HCT116 (cell line): ENCODE data around the gene RMI2. TPM values are rescaled to one million over a fixed set of nuclear protein-coding genes. Genes with fewer than 3 reads are reported as not detected.

Source experiments
- ATAC-seq: fragments of 200-7000 bp; cut with Tn5 transposase; 2 replicates; pipeline ENCODE4 v1.9.1; 2020; ENCODE audit warnings: mild to moderate bottlenecking, moderate library complexity
- BruUV-seq: library from RNA; stranded (reverse); fragments of 400-500 nt; replicated peaks from 2 replicates; lab custom pipeline; 2021; lab: Mats Ljungman, UMichigan
- CTCF ChIA-PET: fragments of 300-600 bp; sonication (Branson Sonifier 250); formaldehyde crosslinking; loops from one replicate; lab custom pipeline; 2021; ENCODE audit warnings: antibody characterized with exemption; lab: Charles Lee
- POLR2A ChIA-PET: fragments of 300-600, 350-600 bp; sonication (Branson Sonifier 250); formaldehyde crosslinking; loops from one replicate; lab custom pipeline; 2021; ENCODE audit warnings: antibody characterized with exemption; lab: Charles Lee
- RAD21 ChIA-PET, 2 experiments: fragments of 300-600 bp; sonication (Branson Sonifier 250); formaldehyde crosslinking; loops; one replicate each; lab custom pipeline; 2023; ENCODE audit warnings: low total read pairs in 2 of 2; ENCODE audit not compliant: uncharacterized antibody in 2 of 2, unreplicated experiment in 2 of 2, low non-redundant PET in 1 of 2; lab: Charles Lee
- DNase-seq: peaks from one replicate; pipeline ENCODE4 v3.0.0-alpha.2; 2010; ENCODE audit warnings: low read depth, low spot score
- H2AFZ ChIP-seq: fragments of 200-600 bp; shearing (Covaris generic), sonication (generic); 2 replicates; pipeline ENCODE4 v1.6.1; 2017; ENCODE audit warnings: low read depth, mixed run types, mixed read lengths, antibody characterized with exemption, low read length; ENCODE audit not compliant: poor library complexity, severe bottlenecking
- H3K27ac ChIP-seq: 2 replicates; pipeline ENCODE4 v1.5.1; 2012; ENCODE audit warnings: low read depth, low read length
- H3K27me3 ChIP-seq: fragments of 200-600 bp; sonication (generic); 2 replicates; pipeline ENCODE4 v1.6.1; 2016; ENCODE audit warnings: mixed run types, low read length, mixed read lengths; ENCODE audit not compliant: insufficient read depth
- H3K36me3 ChIP-seq, 2 experiments: fragments of 200-500 bp in 1 of 2; fragments of 200-600 bp in 1 of 2; sonication (Bioruptor generic) in 1 of 2; sonication (generic) in 1 of 2; 2 replicates each; pipeline versions ENCODE4 v1.5.1 to v1.6.1; 2014 to 2016; ENCODE audit warnings: low read length in 2 of 2, inconsistent platforms in 1 of 2, mixed read lengths in 1 of 2, mixed run types in 1 of 2; ENCODE audit not compliant: insufficient read depth in 2 of 2, control insufficient read depth in 1 of 2
- H3K4me1 ChIP-seq, 2 experiments: fragments of 200-600 bp in 1 of 2; sonication (generic) in 1 of 2; 2 replicates each; pipeline versions ENCODE4 v1.5.1 to v1.6.1; 2012 to 2017; ENCODE audit warnings: low read length in 2 of 2, inconsistent platforms in 1 of 2, mild to moderate bottlenecking in 1 of 2, mixed read lengths in 1 of 2, mixed run types in 1 of 2, moderate library complexity in 1 of 2; ENCODE audit not compliant: insufficient read depth in 2 of 2, control insufficient read depth in 1 of 2
- H3K4me2 ChIP-seq: fragments of 200-600 bp; sonication (generic); 2 replicates; pipeline ENCODE4 v1.6.1; 2017; ENCODE audit warnings: mixed run types, low read length, mixed read lengths
- H3K4me3 ChIP-seq, 2 experiments: fragments of 200-600 bp in 1 of 2; sonication (generic) in 1 of 2; replicated peaks in 1 of 2; 2 replicates each; pipeline ENCODE4 v1.5.1; 2011 to 2016; ENCODE audit warnings: low read length in 2 of 2, control low read depth in 1 of 2, low read depth in 1 of 2, mild to moderate bottlenecking in 1 of 2, mixed read lengths in 1 of 2, mixed run types in 1 of 2
- H3K79me2 ChIP-seq: fragments of 200-600 bp; sonication (generic); 2 replicates; pipeline ENCODE4 v1.6.1; 2017; ENCODE audit warnings: mild to moderate bottlenecking, mixed run types, low read length, moderate library complexity, mixed read lengths; ENCODE audit not compliant: insufficient read depth
- H3K9ac ChIP-seq: fragments of 200-600 bp; sonication (generic); 2 replicates; pipeline ENCODE4 v1.6.1; 2016; ENCODE audit warnings: low read length, mixed read lengths
- H3K9me2 ChIP-seq: fragments of 200-600 bp; sonication (generic), shearing (Covaris generic); 2 replicates; pipeline ENCODE4 v1.6.1; 2017; ENCODE audit warnings: mixed run types, mild to moderate bottlenecking, moderate library complexity; ENCODE audit not compliant: insufficient read depth
- H3K9me3 ChIP-seq, 2 experiments: fragments of 200-500 bp in 1 of 2; fragments of 200-600 bp in 1 of 2; sonication (Bioruptor generic) in 1 of 2; sonication (generic) in 1 of 2; 2 replicates each; pipeline ENCODE4 v1.6.1; 2014 to 2017; ENCODE audit warnings: low read length in 2 of 2, mixed read lengths in 2 of 2, inconsistent platforms in 1 of 2, low read depth in 1 of 2, mild to moderate bottlenecking in 1 of 2, mixed run types in 1 of 2, moderate library complexity in 1 of 2; ENCODE audit not compliant: control insufficient read depth in 1 of 2, insufficient read depth in 1 of 2
- H4K20me1 ChIP-seq: fragments of 200-600 bp; sonication (generic), shearing (Covaris generic); 2 replicates; pipeline ENCODE4 v1.6.1; 2017; ENCODE audit warnings: mixed run types, mild to moderate bottlenecking, moderate library complexity; ENCODE audit not compliant: insufficient read depth
- CBX3 ChIP-seq: IDR thresholded peaks from 2 replicates; pipeline ENCODE4 v1.6.1; 2012; ENCODE audit warnings: low read depth
- CTCF ChIP-seq, 3 experiments: fragments of 200-600 bp in 1 of 3; sonication (generic) in 1 of 3; IDR thresholded peaks in 2 of 3; conservative IDR thresholded peaks in 1 of 3; 2 replicates each; pipeline ENCODE4 v1.5.1; 2012 to 2017; ENCODE audit warnings: low read depth in 2 of 3, low read length in 2 of 3, antibody characterized with exemption in 1 of 3, borderline replicate concordance in 1 of 3, control low read depth in 1 of 3, mild to moderate bottlenecking in 1 of 3, mixed read lengths in 1 of 3, mixed run types in 1 of 3, moderate library complexity in 1 of 3; ENCODE audit not compliant: insufficient read depth in 1 of 3
- ELF1 ChIP-seq: IDR thresholded peaks from 2 replicates; pipeline ENCODE4 v1.6.1; 2012; ENCODE audit warnings: low read depth, borderline replicate concordance
- EZH2 ChIP-seq: fragments of 200-600 bp; sonication (generic); IDR thresholded peaks from 2 replicates; pipeline ENCODE4 v1.6.1; 2017; ENCODE audit warnings: antibody characterized with exemption, mixed run types
- JUND ChIP-seq: IDR thresholded peaks from 2 replicates; pipeline ENCODE4 v1.6.1; 2012
- POLR2A ChIP-seq: IDR thresholded peaks from 2 replicates; pipeline ENCODE4 v1.7.0; 2011; ENCODE audit warnings: borderline replicate concordance; ENCODE audit not compliant: insufficient read depth, insufficient read length; ENCODE audit errors: extremely low read depth
- POLR2AphosphoS5 ChIP-seq: IDR thresholded peaks from 2 replicates; pipeline ENCODE4 v1.6.1; 2011; ENCODE audit warnings: mild to moderate bottlenecking, low read depth, low read length, moderate library complexity
- RAD21 ChIP-seq: IDR thresholded peaks from 2 replicates; pipeline ENCODE4 v1.6.1; 2012; ENCODE audit warnings: low read depth, mild to moderate bottlenecking
- REST ChIP-seq: IDR thresholded peaks from 2 replicates; pipeline ENCODE4 v1.6.1; 2012; ENCODE audit warnings: low read depth
- SIN3A ChIP-seq: IDR thresholded peaks from 2 replicates; pipeline ENCODE4 v1.6.1; 2012; ENCODE audit warnings: low read depth
- SP1 ChIP-seq: IDR thresholded peaks from 2 replicates; pipeline ENCODE4 v1.6.1; 2012; ENCODE audit warnings: low read depth
- SRF ChIP-seq: IDR thresholded peaks from 2 replicates; pipeline ENCODE4 v1.6.1; 2012; ENCODE audit warnings: low read depth
- YY1 ChIP-seq: IDR thresholded peaks from 2 replicates; pipeline ENCODE4 v1.6.1; 2011; ENCODE audit warnings: low read length, low read depth, moderate library complexity, mild to moderate bottlenecking; ENCODE audit not compliant: insufficient replicate concordance; ENCODE audit errors: extremely low read depth
- ZBTB33 ChIP-seq: IDR thresholded peaks from 2 replicates; pipeline ENCODE4 v1.6.1; 2011; ENCODE audit warnings: mild to moderate bottlenecking, low read length, moderate library complexity; ENCODE audit not compliant: insufficient replicate concordance; ENCODE audit errors: extremely low read depth
- intact Hi-C: fragments of 100-400 bp; cut with micrococcal nuclease; formaldehyde crosslinking; loops from 2 replicates; pipeline ENCODE4 v1.10.0; 2022
- total RNA-seq: library from RNA; stranded (reverse); gene quantifications from one replicate; pipeline ENCODE4 v1.2.1, GENCODE V29; 2021; ENCODE audit not compliant: unreplicated experiment

RMI2 gene
- total RNA-seq, 1 experiment from 2014 or later, result 19.9 TPM

GRCh38 chr16:11331967-11332366 is 13.3 kb upstream of the RMI2 start:
- DNase-seq, result no peak
- no peak overlapping the region for H3K4me3 ChIP-seq
- no peaks in the 10 kb centered on the region for H4K20me1 ChIP-seq
- no peaks in the 10 kb centered on the region for H3K79me2 ChIP-seq
- no peaks in the 10 kb centered on the region for H3K27me3 ChIP-seq
- H2AFZ ChIP-seq, result no peak overlapping the region
- no peaks in the 10 kb centered on the region for H3K36me3 ChIP-seq
- peaks cover 19 to 27% of the 10 kb centered on the region in 2 experiments; a peak in 3 of 4 replicates for H3K4me1 ChIP-seq
- no peaks in the 10 kb centered on the region for H3K9me3 ChIP-seq
- no peak for ATAC-seq
- intact Hi-C loops, result no loop called here
- no peak overlapping the region for H3K9ac ChIP-seq
- TF ChIP-seq EZH2 (no peak), CBX3 (no peak), ZBTB33 (no peak), POLR2AphosphoS5 (no peak), YY1 (no peak), JUND (no peak), POLR2A (no peak), SP1 (no peak)
- BruUV-seq, result no TSS peak
- no peak overlapping the region for H3K4me2 ChIP-seq
- CTCF ChIA-PET, result no interaction called here
- RAD21 ChIA-PET, result no interaction called here
- H3K27ac ChIP-seq, result no peak overlapping the region
- H3K9me2 ChIP-seq, result no peaks in the 10 kb centered on the region
- POLR2A ChIA-PET, result no interaction called here

GRCh38 chr16:11333010-11333409 is 12.2 kb upstream of the RMI2 start:
- no peaks in the 10 kb centered on the region for H3K36me3 ChIP-seq
- no peak overlapping the region for H3K4me3 ChIP-seq
- no peaks in the 10 kb centered on the region for H4K20me1 ChIP-seq
- H3K9me3 ChIP-seq, result no peaks in the 10 kb centered on the region
- ATAC-seq (no peak), DNase-seq (no peak)
- intact Hi-C loops, result no loop called here
- peaks cover 14 to 23% of the 10 kb centered on the region in 2 experiments; a peak in 3 of 4 replicates for H3K4me1 ChIP-seq
- ChIA-PET RAD21 (no interaction called here), POLR2A (no interaction called here), CTCF (no interaction called here)
- no peaks in the 10 kb centered on the region for H3K9me2 ChIP-seq
- H3K4me2 ChIP-seq, result no peak overlapping the region
- H3K9ac ChIP-seq, result no peak overlapping the region
- H3K27ac ChIP-seq, result no peak overlapping the region
- H3K27me3 ChIP-seq, result no peaks in the 10 kb centered on the region
- no peak overlapping the region for H2AFZ ChIP-seq
- BruUV-seq, result no TSS peak
- no peaks in the 10 kb centered on the region for H3K79me2 ChIP-seq
- TF ChIP-seq JUND (no peak), SIN3A (no peak), RAD21 (no peak), ELF1 (no peak), SRF (no peak), CTCF (IDR thresholded peaks at IDR 0.05 in 2 of 3, conservative IDR thresholded peaks at IDR 0.05 in 1 of 3; ENCODE audit: borderline replicate concordance in 1 of 3, insufficient read depth in 1 of 3, low read depth in 2 of 3, low read length in 2 of 3) (no peak), REST (no peak), POLR2A (no peak)
